HPDE6-E6E7 (cell line): Measurements from ENCODE around the gene GAB3.
"Not testable (repeated sequence)": the region's sequence is repeated elsewhere in the genome, so short reads cannot be mapped to it uniquely, and the experiment has no call there.

Experiments
- DNase-seq: peaks from one replicate; pipeline ENCODE4 v3.0.0; 2011; ENCODE audit warnings: missing footprints; ENCODE audit errors: extremely low spot score

GAB3 gene

DNA sequence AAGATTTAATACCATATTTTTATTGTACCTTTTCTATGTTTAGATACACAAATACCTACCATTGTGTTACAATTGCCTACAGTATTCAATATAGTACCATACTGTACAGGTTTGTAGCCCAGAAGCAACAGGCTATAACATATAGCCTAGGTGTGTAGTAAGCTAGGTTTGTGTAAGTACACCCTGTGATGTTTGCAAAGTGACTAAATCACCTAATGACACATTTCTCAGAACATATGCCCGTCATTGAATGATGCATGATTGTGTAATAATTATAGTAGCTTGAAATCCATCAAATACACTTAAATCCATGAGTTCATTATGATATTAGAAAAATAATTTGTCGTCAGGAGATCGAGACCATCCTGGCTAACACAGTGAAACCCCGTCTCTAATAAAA lies 30.8 kb downstream of the GAB3 start:
- no peak for DNase-seq

DNA sequence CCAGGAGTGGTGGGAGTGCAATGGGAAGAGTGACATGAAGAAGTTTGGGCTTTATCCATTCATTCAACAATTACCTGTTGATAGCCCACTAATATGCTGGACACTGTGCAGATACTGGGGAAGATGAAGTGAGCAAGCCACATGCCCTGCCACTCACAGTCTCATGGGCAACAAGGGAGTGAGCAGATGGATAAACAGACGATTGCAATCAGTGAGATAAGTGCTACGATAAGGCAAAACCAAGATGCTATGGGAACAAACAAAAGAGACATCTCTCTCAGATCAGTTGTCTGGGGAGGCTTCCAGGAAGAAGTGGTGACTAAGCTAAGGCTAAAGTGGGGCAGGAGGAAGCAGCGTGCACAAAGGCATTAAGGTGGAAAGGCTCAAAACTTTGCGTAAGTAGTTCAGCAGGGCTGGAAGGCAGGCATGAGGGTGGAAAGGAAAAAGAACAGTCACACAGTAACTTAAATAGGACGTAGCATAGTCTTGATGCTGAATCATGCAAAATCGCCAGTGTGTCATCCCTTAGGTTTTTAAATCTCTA lies 31.7 kb downstream of the GAB3 start:
- no peak for DNase-seq

DNA sequence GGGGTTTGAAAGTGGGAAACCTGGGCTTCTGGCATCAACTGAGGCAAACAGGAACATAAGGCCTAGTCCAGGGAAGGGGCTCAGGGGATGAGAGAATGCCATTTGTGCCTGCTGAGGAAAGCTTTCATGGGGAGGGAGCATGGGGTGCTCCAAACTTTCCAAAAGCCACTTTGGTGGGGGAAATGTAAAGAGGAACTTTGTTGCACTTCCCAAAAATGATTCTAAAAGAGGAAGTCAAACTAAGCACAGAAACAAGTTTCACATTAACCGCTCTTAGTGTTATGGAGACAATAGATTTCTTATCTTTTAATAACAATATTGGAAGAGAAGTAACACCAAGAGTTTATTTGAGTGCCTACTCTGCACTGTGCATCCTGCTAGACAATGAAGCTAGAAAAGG lies 32.3 kb downstream of the GAB3 start:
- no peak for DNase-seq

DNA sequence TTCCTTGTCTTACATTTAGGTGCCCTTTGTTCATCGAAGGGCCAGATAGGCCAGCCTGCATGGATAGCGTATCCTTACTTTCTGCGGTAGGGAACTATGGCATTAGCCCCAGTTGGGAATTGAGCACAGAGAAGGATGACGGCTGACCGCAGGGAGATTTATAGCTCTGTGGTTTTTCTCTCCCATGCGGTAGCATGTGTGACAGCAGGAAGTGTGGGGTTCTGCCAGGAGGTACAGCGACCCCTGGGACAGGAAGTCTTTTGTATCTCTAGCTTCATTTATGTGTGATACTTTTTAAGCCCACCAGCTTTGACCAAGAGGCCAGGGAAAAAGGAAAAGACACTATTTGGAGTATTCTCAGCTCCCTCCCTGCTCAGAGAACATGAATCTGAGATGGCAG lies 33.1 kb downstream of the GAB3 start:
- DNase-seq, result no peak

DNA sequence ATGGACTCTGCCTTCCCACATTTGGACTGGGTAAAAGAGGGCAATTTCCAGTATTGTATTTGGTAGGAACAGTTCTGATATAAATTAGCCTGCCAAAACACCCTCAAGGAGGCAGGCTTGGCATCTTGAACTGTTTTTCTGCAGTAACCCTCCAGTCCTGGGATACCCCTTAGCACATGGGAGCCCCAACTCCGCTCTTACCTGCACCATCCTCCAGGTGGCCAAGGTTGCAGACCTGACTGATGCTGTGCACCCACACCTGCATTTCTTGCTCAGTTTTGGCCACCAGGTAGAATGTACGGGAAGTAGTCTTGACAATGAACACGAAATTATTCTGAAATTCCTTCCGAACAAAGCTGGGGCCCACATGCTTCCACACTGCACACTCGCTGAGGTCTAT lies 35.1 kb downstream of the GAB3 start:
- DNase-seq, result no peak

DNA sequence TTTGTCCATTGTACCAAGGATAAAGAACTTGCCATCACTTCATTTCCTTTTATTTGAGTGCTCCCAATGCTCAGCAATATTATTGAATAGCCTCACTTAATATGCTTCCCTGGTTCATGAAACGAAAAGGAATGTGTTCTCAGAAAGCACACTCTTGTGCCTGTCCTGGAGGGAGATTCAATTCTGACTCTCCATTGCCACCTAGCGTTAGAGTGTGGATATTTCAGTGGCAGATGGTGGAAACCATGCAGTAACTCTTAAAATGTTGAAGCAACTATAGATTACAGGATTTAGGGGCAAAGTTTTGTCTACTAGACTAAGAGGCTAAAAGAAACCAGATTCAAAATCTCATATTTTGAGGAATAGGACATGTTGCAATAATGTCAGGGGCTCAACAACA lies 36.0 kb downstream of the GAB3 start:
- peak; percentile 74 for DNase-seq

DNA sequence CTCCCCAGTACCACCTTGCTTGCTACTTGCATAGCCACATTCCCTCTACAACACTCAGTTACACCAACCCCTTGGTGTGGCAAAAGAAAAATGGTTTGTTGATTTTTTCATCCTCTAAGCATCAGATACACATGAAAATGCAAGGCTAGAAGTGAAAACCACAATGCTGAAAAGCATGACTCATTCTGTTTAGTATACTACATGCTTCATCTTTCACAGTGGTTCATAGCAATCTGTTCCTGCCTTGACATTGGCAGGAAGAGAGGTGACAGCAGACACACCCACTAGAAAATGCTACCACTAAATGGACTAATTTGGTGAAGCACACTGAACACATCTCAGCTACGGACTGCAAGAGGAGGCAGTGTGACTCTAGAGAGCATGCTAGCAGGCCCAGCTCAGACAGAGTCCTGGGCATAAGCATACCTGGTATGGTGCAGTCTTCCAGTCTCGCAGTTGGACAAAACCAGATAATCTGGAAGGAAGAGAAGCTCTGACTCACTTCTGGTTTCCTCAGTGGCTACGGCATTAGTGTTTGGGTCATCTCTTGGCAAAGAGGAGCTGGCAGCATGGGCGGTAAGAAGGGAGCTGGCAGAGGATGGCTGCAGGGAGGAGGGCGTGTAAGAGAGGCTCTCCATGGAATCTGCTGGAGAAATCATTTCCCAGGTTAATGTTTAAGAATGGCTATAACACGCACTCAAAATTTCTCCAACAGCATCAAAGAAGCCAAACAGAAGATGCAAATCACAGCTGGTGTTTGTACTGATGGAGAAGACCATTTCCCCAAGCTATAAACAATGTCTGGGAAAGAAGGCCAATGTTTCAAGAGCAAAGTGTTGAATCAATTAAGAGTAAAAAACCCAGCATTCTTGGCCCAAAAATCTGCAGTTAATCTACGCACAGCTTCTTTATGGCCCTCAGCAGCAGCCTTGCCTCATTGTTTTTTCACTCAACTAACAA lies 37.8 kb downstream of the GAB3 start:
- peak; percentile 62 for DNase-seq

DNA sequence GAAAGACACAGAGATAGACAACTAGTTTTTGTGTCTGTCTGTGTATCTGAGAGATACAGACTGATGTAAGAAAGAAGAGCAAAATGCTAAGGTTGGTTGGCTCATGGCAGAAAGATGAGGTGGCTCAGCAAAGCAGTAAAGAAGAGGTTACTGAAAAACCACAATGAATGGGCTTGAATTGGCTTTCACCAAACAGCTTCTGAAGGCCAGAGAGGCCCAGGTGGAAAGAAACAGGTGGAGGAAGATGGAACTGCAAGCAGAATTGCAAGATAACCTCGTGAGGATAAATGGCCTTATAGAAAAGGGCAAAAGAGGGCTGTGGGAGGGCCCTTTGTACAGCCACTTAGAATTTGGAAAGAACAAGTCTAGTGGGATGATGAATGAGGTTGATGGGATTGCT lies 39.6 kb downstream of the GAB3 start:
- no peak for DNase-seq

DNA sequence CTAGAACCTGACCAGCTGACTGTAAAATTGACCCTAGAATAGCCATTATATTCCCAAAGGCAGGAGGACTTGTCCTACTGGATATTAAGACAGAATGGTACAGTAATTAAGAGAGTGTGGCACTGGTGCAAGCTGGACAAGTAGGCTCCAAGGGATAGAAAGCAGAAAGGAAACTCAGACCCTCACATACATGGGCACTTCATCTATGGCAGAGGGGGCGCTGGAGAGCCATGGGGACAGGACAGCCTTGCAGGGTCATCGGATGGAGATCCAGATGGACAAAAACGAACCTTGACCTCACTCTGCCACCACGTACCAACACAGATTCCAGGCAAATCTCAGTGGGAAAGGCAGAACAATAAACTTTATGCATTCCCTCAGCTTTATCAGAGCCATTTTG lies 40.6 kb downstream of the GAB3 start:
- DNase-seq, result no peak

DNA sequence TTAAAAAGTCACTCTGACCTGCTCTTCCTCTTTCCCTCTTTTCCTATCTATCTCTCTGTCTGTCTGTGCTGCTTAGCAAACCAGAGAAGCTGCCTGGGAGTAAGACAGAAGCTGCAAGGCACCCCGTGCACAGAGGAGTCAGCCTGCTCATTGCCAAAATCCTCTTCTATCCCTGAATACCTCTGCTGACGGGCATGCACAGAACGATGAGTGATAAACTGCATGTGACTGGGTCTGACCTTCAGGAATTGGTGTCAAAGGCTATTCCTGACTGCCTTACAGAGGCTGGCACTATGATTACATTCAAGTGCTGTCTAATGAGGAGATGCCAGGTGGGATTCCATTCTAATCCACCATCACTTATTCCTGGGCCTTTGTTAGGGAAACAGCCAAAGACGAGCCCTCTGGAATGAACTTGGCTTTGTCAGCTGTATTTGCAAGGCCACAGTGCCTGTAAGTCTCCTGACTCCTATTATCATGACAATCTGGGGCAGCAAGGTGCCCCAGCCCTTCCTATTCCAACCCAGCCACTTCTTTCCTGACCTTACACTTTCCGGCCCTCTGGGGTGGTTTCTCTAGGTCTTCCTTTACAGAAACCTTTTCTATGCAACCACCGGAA lies 52.1 kb downstream of the GAB3 start:
- no peak for DNase-seq

DNA sequence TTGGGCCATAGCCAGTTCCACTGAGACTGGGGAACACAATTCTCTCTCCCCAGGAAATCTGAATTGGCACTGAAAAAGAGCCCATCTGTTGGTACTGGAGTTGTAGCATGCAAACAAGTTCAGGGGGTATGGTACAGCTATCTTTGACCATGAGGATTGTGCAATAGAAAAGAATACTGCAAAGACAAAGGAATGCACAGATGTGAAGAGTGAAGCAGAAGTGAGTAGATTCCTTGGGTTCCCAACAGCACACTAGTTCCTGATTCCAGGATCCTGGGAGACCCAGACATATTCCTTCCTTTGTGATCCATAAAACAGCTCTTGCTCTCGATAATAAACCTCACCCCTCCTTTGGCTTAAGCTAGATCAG lies 54.2 kb downstream of the GAB3 start:
- no peak for DNase-seq

DNA sequence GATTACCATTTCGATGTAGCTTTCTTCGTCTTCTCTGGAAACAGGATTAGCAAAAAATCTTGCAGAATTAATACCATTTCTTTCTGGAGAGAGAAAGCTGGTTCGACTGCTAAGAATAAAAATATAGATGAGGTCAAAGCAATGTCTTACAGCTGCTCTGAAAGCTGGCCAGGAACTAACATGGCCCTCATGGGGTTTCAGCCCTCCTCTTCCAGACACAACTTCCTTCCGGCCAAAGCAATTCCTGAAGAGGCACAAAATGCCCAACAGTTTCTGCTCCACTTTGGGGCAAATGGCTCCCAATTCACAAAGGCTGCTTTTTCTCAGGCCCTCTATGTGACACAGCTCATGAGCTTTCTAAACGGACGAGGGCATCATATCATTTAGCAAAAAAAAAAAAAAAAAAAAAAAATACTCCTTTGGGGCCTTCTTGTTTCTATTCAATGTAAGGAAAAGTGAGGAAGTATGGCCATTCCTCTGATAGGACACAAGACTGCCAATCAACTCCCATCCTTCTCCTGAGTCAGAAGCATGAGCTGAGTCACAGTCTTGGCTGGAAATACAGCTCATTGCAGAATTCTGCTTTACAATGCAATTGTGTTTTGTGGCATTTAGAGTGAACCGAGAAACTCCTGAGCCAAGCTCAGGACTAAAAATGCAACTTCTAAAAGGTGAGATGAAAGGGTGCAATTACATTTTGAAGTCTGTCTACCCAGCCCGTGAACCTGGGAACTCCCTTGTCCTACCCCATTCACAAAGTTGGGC lies 54.8 kb downstream of the GAB3 start:
- DNase-seq, result peak; percentile 63

DNA sequence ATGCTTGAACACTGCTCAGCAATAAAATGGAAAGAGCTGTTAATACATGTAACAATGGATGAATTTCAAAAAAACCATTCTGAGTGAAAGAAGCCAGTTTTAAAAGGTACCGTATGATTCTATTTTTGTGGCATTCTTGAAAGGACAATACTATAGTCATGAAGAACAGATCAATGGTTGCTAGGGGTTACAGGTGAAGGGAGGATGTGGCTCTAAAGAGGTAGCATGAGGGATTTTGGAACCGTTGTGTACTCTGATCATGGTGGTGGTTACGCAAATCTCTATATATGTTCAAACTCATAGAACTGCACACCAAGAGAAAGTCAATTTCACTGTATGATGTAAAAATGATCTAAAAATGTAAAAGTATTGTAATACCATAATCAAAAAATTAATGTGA lies 57.5 kb downstream of the GAB3 start:
- DNase-seq, result no peak

DNA sequence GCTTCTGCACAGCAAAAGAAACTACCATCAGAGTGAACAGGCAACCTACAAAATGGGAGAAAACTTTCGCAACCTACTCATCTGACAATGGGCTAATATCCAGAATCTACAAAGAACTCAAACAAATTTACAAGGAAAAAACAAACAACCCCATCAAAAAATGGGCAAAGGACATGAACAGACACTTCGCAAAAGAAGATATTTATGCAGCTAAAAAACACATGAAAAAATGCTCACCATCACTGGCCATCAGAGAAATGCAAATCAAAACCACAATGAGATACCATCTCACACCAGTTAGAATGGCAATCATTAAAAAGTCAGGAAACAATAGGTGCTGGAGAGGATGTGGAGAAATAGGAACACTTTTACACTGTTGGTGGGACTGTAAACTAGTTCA lies 60.4 kb downstream of the GAB3 start:
- DNase-seq, result not testable (repeated sequence)

DNA sequence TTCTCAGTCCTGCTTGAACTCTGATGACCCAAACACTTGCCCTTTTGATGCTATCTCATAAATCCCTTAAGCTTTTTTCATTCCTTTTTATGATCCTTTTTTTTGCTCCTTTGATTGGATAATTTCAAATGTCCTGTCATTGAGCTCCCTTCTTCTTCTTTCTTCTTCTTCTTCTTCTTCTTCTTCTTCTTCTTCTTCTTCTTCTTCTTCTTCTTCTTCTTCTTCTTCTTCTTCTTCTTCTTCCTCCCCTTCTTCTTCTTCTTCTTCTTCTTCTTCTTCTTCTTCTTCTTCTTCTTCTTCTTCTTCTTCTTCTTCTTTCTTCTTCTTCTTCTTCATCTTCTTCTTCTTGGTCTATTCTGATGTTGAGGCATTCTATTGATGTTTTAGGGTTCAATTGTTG lies 78.8 kb downstream of the GAB3 start:
- not testable (repeated sequence) for DNase-seq

DNA sequence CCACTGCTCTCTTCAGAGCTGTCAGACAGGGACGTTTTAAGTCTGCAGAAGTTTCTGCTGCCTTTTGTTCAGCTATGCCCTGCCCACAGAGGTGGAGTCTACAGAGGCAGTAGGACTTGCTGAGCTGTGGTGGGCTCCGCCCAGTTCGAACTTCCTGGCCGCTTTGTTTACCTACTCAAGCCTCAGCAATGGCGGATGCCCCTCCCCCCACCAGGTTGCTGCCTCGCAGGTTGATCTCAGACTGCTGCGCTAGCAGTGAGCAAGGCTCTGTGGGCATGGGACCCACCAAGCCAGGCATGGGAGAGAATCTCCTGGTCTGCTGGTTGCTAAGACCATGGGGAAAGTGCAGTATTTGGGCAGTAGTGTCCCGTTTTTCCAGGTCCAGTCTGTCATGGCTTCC lies 80.0 kb downstream of the GAB3 start:
- DNase-seq, result not testable (repeated sequence)

DNA sequence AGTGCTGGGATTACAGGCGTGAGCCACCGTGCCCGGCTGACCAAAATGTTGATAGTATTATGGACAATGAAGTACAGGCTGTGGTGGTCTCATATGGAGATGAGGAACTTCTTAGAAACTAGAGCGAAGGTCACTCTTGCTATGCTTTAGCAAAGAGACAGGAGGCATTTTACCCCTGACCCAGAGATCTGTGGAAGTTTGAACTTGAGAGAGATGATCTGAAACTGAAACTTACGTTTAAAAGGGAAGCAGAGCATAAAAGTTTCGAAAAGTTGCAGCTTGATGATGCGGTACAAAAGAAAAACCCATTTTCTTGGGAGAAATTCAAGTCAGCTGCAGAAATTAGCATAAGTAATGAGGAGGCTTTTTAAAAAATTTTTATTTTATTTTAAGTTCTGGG lies 89.0 kb downstream of the GAB3 start:
- no peak for DNase-seq

DNA sequence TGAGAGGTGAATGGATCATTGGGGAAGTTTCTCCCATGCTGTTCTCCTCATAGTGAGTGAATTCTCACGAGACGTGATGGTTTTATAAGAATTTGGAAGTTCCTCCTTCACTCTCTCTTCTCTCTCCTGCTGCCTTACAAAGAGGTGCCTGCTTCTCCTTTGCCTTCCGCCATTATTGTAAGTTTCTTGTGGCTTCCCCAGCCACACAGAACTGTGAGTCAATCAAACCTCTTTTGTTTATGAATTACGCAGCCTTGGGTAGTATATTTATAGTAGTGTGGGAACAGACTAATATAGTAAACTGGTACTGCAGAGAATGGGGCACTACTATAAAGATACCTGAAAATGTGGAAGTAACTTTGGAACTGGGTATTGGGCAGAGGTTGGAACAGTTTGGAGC lies 89.7 kb downstream of the GAB3 start:
- DNase-seq, result no peak

DNA sequence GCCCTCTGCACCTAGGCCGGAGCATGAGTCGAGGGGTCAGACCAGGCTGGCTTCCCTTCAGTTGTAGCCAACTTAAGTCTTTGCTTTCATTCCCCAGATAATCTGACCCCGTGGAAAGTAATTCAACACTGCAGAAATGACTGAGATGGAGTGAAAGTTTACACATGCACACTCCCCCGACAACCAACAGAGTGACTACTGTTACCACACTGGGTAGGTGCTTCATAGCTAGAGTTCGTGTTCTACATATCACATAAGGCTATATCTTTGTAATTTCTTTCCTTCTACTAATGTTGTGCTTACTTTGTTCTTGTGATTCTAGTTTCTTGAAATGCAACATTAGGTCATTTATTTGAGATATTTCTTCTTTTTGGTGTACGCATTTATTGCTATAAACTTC lies 90.3 kb downstream of the GAB3 start:
- no peak for DNase-seq

DNA sequence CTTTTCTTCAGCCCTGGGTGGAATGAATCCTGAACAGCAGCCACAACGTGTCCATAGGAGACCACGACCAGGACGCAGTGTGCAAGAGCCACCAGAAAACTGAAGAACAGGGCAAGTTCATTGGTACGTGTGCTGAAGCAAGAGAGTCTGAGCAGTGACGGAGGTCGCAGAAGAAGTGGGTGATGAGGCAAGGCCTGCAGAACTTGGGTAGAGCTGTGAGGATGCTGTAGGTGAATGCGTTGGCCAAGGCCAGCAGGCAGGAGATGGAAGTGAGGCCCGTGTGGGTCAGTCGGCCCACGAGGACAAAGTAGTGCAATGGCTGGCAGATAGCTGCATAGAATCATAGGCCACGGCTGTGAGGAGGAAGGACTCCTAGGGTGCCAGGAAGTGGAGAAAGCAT lies 91.9 kb downstream of the GAB3 start:
- DNase-seq, result no peak

DNA sequence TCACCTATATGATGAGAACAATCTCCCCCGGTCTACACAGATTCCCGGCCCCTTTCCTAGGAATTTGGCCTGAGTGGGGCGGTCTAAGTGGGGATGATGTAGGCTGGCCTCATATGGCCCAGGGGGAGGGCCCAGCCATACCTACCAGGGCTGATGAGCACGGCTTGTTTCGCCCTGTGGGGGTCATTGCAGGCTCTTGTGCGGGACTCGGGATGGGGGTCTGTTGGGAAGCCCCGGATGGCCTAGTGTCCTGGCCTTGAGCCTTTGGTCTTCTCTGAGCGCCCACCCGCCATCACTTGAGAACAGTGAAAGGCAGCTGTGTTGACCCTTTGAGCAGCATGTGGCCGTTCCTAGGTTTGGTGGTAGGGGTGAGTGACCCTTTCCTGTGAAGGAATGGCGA lies 92.7 kb downstream of the GAB3 start:
- no peak for DNase-seq

DNA sequence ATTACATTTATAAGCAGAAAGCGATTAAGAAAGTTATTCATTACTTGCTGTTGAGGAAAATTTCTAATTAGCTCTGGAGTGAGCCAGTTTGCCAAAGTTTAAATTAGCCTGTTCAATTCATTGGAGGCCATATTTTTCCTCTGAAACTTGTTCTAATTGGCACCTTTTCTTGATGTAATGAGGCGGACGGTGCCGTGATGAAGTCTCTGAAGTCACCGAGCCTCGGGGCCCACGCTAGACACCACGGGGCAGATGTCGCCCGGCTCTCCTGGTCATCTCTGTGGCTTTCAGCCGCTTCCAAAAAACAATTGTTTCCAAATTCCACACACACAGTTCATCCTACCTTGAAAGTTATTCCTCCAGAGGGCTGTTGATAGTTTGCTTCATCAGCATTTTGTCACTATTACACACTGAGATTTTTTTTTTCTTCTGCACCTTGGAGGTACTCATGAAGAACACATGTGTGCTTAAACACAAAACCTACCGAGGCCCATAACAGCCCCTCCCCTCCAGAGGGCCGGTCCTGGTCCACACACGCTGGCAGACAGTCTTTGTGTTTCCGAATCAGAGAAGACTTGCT lies 93.6 kb downstream of the GAB3 start:
- DNase-seq, result no peak
